Urothelium cell line (cell line): Measurements from ENCODE around the gene KIF5B.
"Not testable (repeated sequence)": the region's sequence is repeated elsewhere in the genome, so short reads cannot be mapped to it uniquely, and the experiment has no call there.

Experiments used
- DNase-seq: peaks from one replicate; pipeline ENCODE4 v3.0.0; 2011; ENCODE audit warnings: low spot score, mixed read lengths
- FAIRE-seq: peaks from 2 replicates; lab custom pipeline; 2011; peaks lifted over from hg19 to GRCh38; lab: Jason Lieb, UNC

The KIF5B gene

DNA sequence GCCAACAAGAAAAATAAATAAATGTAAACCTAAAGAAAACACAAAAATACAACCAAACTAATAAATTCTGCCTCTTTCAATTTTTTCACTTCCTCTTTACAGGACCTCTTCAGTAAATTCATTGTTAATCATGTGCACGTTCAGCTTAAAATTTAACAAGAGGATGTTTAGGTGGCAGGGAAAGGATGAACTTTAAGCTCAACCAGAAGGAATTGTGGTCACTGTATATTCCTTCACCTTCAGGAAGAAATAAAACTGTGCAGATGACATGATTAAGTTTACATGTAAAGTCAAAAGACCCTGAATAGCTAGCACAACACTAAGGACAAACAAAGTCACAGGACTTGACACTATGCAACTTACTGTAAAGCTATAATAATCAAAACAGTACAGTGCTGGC, 33.0 kb downstream of the KIF5B start:
- DNase-seq = no peak
- FAIRE-seq = no peak

DNA sequence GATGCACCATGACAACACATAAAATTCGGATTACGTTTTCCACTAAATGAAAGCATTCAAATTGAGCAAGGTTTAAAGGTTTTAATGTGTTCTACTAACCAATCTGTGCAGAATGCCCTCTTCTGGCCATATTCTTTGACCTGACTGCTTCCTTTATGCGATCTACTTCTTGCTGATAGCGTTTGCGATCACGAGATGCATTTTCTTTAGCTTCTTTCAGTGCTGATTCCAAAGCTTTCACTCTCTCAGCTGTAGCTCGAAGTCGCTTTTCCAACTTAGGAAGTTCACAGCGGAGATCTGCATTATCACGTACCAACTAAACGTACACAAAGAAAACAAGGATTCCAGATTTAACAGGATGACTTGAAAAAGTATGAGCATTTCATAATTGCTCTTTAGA, 39.2 kb downstream of the KIF5B start:
- DNase-seq (no peak), FAIRE-seq (no peak)

DNA sequence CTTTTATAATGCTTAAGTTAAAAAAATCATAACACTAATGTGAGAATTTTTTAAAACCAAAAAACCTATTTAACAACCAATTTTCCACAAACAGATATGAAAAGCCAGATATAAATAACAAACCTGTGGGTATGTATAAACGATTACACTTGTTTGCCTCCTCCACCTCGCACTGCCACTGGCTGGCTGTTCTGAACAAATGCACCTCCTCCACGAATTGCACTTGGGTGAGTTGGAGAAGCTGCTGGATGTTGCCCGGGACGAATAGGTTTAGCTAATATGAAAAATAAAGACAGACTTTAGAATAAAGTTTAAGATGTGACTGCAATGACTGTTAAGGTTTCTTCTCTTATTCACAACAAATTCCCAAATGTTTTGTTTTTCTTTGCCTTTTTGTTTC, 40.8 kb downstream of the KIF5B start:
- DNase-seq (no peak), FAIRE-seq (no peak)

DNA sequence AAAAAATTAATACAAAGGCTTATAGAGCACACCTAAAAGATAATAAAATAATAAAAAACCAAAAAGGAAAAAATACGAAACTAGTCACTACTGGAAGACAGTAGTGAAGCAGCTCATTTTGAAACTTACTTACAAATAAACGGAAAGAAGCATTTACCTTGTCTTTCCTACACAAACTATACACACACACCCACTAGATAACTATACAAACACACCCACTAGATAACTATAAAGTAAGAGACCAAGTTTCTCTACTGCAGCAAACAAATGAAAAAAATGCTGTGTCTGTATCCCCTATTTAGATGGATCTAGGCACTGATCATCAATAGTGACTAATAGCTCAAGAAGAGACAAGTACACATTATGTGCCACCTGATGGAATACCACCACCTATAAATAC, 49.2 kb downstream of the KIF5B start:
- DNase-seq (no peak), FAIRE-seq (no peak)

DNA sequence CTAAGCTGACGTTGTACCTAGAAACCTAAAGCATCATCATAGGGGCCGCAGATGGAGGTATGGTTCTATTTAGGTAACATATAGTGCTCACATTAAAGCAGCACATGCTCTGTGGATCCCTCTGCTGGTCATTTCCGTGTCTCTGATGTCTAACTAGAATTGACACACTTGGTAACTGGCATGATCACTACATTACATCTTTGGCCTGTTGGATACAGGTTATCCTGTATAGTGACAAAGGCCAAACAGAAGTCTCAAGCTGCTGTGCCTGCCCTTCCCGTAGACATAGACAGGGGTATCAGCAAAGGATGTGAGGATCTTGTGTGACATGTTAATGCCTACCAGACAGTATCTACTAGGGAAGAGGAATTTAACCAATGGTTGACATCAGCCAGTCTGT, 51.2 kb downstream of the KIF5B start:
- DNase-seq = peak; percentile 18
- no peak for FAIRE-seq

DNA sequence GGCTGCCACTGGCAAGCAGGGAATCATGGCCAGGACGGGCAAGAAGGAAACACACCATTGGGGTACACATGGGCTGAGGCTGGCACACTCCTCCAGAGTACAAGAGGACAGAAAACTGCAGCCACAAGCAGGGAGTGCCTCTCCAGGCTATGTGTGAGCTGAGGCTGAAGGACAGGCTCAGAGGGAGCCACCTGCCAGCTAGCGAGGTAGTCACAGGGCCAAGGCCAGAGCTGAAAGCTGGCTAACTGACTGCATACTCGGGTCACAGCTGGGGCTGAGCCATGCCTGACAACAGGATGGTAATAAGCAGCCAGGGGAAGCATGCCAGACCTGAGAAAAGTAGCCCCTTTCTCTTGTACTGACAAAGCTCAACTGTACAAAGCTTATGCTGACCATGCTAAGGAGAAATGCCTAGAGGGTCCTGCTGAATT, 52.0 kb downstream of the KIF5B start:
- no peak for FAIRE-seq
- no peak for DNase-seq

DNA sequence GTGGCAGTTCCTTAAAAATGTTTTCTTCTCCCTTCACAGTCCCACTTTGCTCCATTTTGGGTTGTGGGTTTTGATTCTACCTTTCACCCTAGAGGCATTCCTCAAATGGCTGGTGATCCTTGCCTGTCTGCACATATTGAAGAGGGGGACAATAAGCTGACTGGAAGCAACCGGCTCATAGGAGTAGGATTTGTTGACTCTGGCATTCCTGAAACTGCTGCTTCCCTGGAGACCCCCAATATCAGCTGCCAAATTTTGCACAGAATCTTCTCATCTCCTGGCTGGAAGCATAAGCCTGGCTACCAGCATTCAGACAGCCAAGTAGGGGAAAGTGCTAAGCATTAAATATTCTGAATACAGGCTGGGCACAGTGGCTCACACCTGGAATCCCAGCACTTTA, 53.7 kb downstream of the KIF5B start:
- DNase-seq (no peak), FAIRE-seq (no peak)

DNA sequence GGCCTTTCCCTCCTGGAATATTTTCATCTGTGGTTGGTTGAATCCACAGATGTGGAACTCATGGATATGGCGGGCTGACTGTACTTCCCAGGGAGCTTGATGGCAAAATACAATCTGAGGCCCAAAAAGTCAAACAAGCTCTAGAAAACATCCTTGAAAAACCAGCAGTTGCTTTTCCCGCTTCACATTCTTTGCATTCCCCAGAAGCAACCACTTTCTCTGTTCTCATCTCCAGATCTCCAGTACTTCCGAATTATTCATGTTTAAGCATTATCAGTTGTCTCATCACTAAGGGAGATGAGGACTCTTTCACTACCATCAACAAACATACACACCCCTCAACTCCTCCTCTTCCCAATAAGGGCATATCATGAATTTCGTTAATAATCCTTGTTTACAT, 55.3 kb downstream of the KIF5B start:
- no peak for DNase-seq
- no peak for FAIRE-seq

DNA sequence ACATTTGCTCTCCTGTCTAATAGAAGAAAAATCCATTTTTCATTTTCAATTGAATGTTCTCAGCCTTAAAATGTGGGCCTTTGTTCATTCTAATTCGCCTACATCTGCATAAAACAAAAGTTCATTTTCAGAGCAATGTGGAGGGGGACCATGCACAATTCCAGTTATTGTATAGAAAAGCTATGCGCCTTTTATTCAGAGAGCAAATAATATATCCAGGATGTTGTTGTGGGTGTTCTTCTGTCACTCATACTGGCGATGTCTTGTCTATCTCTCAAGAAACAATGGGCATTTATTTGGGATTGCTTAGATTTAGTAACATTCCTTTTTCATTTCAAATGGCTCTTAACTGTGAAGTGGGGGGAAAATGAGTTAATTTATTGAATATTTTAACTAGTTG, 56.4 kb downstream of the KIF5B start:
- no peak for DNase-seq
- FAIRE-seq = no peak

DNA sequence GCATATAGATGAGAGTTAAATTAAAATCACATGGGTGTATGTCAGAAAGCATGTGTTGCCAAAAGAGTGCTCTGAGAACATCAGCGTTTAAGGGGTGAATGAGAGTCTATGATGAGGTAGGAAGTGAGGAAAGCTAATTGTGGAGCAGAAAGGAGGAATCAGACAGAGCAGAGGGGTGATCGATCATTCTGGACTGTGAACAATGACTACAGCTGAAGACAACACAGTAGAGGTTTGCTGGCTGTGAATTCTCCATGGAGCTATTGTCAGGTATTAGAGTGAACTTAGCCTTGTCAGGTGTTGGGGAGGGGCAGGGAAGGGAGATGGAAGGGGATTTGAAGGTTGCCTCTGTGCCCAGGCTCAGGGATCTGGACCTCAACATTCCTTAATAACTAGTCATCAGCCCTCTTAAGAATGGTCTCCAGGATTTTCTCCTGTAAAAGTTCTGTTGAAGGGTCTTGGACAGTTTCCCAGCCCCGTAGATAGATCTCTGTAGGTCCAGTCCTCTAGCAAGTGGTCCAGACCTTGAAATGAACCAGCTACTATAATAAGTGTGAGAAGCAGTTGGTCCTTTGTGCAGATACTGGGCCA, 57.1 kb downstream of the KIF5B start:
- DNase-seq (peak; percentile 33), FAIRE-seq (no peak)

DNA sequence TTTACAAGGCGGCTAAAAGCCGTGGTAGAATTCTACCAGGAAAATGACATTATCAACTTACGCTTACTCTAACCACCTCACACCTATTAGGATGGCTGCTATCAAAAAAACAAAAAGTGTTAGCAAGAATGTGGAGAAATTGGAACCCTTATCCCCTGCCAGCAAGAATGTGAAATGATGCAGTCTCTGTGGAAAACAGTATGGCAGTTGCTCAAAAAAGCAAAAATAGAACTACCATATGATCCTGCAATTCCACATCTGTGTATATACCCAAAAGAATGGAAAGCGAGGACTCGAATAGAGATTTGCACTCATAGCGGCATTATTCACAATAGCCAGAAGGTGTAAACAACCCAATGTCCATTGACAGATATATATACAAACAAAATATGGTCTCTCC, 61.3 kb downstream of the KIF5B start:
- DNase-seq = no peak
- no peak for FAIRE-seq

DNA sequence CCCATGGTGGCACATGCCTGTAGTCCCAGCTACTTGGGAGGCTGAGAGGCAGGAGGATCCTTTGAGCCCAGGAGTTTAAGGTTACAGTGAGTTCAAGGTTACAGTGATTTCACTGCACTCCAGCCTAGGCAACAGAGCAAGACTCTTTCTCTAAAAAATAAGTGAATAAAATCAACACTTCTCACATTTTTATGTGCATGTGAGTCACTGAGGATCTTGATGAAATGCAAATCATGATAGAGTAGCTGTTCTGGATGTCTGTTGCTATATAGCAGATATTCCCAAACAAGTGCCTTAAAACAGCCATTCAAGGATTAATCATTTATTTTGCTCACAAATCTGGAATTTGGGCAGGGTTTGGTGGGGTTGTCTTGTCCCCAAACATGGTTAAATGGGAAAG, 65.3 kb downstream of the KIF5B start:
- no peak for FAIRE-seq

DNA sequence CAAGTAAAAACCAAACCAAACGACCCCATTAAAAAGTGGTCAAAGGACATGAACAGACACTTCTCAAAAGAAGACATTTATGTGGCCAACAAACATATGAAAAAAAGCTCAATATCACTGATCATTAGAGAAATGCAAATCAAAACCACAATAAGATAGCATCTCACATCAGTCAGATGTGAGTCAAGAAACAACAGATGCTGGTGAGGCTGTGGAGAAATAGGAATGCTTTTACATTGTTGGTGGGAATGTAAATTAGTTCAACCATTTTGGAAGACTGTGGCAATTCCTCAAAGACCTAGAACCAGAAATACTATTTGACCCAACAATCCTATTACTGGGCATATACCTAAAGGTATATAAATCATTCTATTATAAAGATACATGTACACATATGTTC, 68.4 kb downstream of the KIF5B start:
- FAIRE-seq, DNase-seq: not testable (repeated sequence)

More for the DNA sequence above, 65.3 kb downstream of the KIF5B start:
- no peak for DNase-seq

DNA sequence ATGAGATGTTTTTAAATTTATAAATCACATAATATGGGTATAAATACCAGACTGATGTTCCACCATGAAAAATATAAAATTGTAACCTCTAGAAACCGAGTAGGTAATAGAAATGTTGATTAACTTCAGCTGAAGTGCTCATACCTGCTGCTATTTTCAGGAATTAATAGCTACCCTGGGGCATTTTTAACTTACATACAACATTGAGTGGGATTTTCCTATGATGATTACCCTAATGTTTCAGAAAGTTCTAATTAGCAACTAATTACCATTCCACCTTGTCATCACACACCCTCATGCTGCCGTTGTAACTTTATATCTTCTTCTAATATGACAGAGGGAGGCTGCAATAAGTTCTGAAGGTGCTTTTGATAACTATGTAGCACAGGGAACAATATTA, 74.1 kb downstream of the KIF5B start:
- DNase-seq = no peak
- FAIRE-seq = no peak

DNA sequence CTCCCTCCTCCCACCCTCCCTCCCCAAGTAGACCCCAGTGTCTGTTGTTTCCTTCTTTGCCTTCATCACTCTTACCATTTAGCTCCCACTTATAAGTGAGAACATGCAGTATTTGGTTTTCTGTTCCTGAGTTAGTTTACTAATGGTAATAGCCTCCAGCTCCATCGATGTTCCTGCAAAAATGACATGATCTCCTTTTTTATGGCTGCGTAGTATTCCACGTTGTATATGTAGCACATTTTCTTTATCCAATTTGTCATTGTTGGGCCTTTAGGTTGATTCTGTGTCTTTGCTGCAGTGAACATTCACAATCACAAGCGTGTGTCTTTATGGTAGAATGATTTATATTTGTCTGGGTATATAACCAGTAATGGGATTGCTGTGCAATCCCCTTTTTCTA, 75.8 kb downstream of the KIF5B start:
- no peak for FAIRE-seq

DNA sequence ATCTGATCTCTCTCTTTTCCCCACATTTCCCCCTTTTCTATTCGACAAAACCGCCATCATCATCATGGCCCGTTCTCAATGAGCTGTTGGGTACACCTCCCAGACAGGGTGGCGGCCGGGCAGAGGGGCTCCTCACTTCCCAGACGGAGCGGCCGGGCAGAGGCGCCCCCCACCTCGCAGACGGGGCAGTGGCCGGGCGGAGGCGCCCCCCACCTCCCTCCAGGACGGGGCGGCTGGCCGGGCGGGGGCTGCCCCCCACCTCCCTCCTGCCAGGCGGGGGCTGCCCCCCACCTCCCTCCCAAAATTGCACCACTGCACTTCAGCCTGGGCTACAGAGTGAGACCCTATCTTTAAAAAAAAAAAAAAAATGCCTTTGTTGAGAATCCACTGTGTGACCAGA, 77.2 kb downstream of the KIF5B start:
- not testable (repeated sequence) for FAIRE-seq, DNase-seq

More for the DNA sequence above, 75.8 kb downstream of the KIF5B start:
- DNase-seq = no peak

DNA sequence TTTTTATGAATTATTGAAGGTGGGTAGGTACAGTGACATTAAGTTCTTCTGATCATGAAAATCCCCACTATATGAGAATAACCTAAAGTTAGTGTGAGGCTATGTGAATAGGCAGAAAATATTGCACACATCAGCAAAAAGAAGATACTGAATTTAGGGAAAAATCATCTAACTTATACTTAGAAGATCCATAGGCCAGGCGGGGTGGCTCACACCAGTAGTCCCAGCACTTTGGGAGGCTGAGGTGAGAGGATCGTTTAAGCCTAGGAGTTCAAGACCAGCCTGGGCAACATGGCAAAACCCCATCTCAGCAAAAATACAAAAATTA, 78.1 kb downstream of the KIF5B start:
- DNase-seq (no peak), FAIRE-seq (no peak)

DNA sequence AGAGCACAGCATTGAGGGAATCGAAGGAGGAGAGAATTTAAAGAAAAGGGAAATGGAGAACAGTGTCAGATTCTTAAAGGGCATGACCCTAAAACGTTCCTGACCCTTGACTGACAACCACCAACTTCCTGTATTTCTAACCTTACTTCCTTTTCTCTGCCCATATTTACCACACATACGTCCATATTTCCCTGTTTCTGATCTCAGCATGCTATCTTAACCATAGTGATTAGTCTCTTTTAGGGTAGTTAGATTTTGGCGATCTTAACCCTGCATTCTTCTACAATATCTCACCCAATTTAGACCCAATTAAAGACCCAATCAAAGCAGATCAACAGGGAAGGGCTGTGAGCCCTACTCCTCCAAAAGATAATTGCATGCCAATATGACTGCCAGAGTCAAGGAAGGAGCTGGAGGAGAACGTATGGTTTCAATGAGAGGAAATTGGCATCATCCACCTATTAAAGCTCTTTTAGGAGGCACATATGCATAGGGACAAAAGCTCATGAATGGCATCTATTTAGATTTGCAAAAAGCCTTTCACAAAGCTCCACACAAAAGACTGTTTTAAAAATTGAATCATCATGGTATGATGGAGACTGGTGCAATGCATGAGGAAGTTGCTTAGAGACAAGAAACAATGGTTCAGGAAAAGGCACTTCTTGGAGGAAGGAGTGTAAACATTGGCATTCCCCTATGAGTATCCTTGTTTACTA, 78.6 kb downstream of the KIF5B start:
- no peak for DNase-seq
- FAIRE-seq = no peak

DNA sequence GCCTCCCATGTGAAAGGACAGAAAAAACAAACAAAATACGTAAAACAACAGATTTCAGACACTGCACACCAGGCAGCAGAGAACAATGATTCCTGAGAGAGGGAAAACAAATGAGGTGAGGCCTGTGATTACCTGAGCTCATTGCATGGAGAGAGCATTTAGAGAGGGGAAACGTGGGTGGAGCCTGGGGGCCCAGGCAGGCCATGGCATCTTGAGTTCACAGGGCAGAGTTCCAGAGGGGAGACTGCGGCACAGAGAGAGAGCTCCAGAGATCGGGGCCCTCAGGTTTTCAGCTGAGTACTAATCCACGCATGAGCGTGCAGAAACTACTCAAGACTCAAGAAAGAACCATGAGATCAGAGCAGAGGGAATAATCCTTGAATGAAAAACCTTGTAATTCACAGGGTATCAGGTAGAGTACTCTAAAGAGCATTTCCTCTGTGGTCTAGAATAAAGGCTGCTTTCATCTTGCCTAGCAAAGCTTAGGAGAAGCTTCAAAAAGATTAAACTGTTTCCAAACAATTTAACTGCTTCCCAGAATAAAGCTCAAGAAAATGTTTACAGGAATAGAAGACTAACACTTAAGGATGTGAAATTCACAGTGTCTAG, 81.0 kb downstream of the KIF5B start:
- DNase-seq = no peak
- no peak for FAIRE-seq

DNA sequence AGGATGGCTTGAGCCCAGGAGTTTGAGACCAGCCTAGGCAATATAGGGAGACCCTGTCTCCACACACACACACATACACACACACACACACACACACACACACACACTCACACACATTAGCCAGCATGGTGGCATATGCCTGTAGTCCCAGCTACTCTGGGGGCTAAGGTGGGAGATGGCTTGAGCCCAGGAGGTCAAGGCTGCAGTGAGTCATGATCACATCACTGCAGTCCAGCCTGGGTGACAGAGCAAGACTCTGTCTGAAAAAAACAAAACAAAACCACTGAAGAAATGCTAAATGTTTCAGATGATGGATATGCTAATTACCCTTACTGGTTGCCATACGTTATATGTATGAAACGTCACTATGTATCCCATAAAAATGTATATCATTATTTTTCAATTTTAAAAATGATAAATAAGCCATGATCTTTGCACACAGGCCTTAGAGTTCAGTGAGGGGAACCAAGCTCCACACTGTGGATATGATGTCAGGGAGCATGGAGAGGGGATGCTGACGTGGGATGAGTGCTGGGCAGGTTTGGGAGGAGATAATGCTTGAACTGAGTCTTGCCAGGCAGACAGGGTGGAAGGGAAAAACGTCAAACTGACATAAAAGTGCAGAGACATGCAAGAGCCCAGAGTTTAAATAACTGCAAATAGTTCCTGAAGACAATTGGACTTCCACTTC, 81.6 kb downstream of the KIF5B start:
- no peak for FAIRE-seq
- DNase-seq = no peak

DNA sequence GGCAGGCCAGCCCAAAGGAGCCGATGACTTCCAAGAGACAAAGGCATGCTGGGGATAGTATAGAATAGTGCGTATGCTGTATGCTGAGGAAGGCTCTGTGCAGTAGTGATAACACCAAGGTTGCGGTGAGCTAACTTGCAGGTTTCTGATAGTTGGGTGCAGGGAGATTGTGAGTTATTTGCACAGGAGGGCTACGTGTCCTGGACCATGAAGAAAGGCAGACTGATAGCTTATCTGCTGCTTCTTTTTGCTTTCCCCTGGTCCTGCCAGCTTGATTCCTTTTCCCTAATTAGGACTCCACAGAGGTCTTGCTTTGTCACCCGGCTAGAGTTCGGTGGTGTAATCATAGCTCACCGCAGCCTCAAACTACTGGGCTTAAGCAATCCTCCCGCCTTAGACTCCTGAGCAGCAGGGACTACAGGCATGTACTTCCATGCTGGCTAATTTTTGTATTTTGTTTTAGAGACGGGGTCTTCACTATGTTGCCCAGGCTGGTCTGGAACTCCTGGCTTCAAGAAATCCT, 83.6 kb downstream of the KIF5B start:
- no peak for FAIRE-seq
- no peak for DNase-seq

DNA sequence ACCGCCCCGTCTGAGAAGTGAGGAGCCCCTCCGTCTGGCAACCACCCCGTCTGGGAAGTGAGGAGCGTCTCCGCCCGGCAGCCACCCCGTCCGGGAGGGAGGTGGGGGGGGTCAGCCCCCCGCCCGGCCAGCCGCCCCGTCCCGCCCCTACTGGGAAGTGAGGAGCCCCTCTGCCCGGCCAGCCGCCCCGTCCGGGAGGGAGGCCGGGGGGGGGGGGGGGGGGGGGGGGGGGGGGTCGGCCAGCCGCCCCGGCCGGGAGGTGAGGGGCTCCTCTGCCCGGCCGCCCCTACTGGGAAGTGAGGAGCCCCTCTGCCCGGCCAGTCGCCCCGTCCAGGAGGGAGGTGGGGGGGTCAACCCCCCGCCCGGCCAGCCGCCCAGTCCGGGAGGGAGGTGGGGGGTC, 86.4 kb downstream of the KIF5B start:
- FAIRE-seq, DNase-seq: not testable (repeated sequence)
